CD4-positive, alpha-beta memory T cell (primary cell): ENCODE data around the gene YJU2. TPM values are rescaled to one million over a fixed set of nuclear protein-coding genes. Genes with fewer than 3 reads are reported as not detected.
"Not testable (repeated sequence)": the region's sequence is repeated elsewhere in the genome, so short reads cannot be mapped to it uniquely, and the experiment has no call there.

ENCODE experiments used
- CTCF ChIA-PET: fragments of 350-600 bp; sonication (Branson Sonifier 250); formaldehyde crosslinking; loops from one replicate; lab custom pipeline; 2021; ENCODE audit warnings: inconsistent platforms; ENCODE audit not compliant: partially characterized antibody; lab: Charles Lee
- POLR2A ChIA-PET: fragments of 350-600 bp; sonication (Branson Sonifier 250); formaldehyde crosslinking; loops from one replicate; lab custom pipeline; 2021; ENCODE audit not compliant: partially characterized antibody; lab: Charles Lee
- DNase-seq, 5 donors: peaks; one replicate each; pipeline versions ENCODE4 v3.0.0 to v3.0.0-alpha.2; 2020 to 2022; ENCODE audit warnings: mixed read lengths in 1 of 5
- H3K27ac ChIP-seq: one replicate; pipeline ENCODE4 v1.7.0; 2013; ENCODE audit warnings: low read depth, low read length
- H3K27me3 ChIP-seq: 2 replicates; pipeline ENCODE4 v1.7.0; 2013; ENCODE audit warnings: mild to moderate bottlenecking, low read length, moderate library complexity; ENCODE audit not compliant: insufficient read depth
- H3K36me3 ChIP-seq: 2 replicates; pipeline ENCODE4 v1.7.0; 2013; ENCODE audit warnings: mild to moderate bottlenecking, low read length, moderate library complexity; ENCODE audit not compliant: insufficient read depth
- H3K4me1 ChIP-seq: 2 replicates; pipeline ENCODE4 v1.7.0; 2013; ENCODE audit warnings: mild to moderate bottlenecking, low read length, moderate library complexity; ENCODE audit not compliant: insufficient read depth
- H3K4me3 ChIP-seq, 2 donors: one replicate each; pipeline ENCODE4 v1.7.0; 2013; ENCODE audit warnings: low read length in 2 of 2, mild to moderate bottlenecking in 1 of 2
- H3K9me3 ChIP-seq, 2 donors: one replicate each; pipeline ENCODE4 v1.7.0; 2013; ENCODE audit warnings: low read length in 2 of 2, control low read depth in 1 of 2; ENCODE audit not compliant: control insufficient read depth in 1 of 2
- H3K27ac Mint-ChIP-seq, 7 donors: one replicate each; pipeline ENCODE4 v1.8.0; 2020 to 2021; ENCODE audit warnings: mixed read lengths in 7 of 7, mild to moderate bottlenecking in 6 of 7, inconsistent platforms in 3 of 7, moderate library complexity in 3 of 7
- H3K27me3 Mint-ChIP-seq, 2 donors: one replicate each; pipeline ENCODE4 v1.8.0; 2020 to 2021; ENCODE audit warnings: mixed read lengths in 2 of 2
- H3K36me3 Mint-ChIP-seq, 2 donors: one replicate each; pipeline ENCODE4 v1.8.0; 2020 to 2021; ENCODE audit warnings: mixed read lengths in 2 of 2, inconsistent platforms in 1 of 2, mild to moderate bottlenecking in 1 of 2
- H3K4me1 Mint-ChIP-seq, 4 donors: one replicate each; pipeline ENCODE4 v1.8.0; 2020 to 2021; ENCODE audit warnings: mixed read lengths in 4 of 4, mild to moderate bottlenecking in 1 of 4
- H3K4me3 Mint-ChIP-seq, 8 donors: one replicate each; pipeline ENCODE4 v1.8.0; 2020 to 2021; ENCODE audit warnings: mixed read lengths in 8 of 8, mild to moderate bottlenecking in 7 of 8, moderate library complexity in 6 of 8, inconsistent platforms in 3 of 8
- H3K9me3 Mint-ChIP-seq, 8 donors: one replicate each; pipeline ENCODE4 v1.8.0; 2020 to 2021; ENCODE audit warnings: mixed read lengths in 8 of 8, mild to moderate bottlenecking in 5 of 8, inconsistent platforms in 3 of 8, moderate library complexity in 1 of 8
- intact Hi-C: fragments of 100-400 bp; cut with micrococcal nuclease; formaldehyde crosslinking; loops from one replicate; pipeline ENCODE4 v1.15.1; 2023
- polyA plus RNA-seq, 2 donors: library from polyadenylated mRNA; unstranded; fragments of 300-500 nt; fragmentation: Illumina TruSeq; gene quantifications; one replicate each; pipeline ENCODE4 v1.2.3, GENCODE V29; 2021
- total RNA-seq, 2 experiments: library from RNA; stranded (reverse); gene quantifications; one replicate each; pipeline ENCODE4 v1.2.3, GENCODE V29; 2021

YJU2 gene
- total and polyA plus RNA-seq, 4 experiments from 2014 or later = 13.0 to 36.1 (median 28.7) TPM

GRCh38 chr19:4233282-4233853 lies 13.5 kb upstream of the YJU2 start:
- peak; percentile 37 to 56 (median 46) for DNase-seq
- no peaks in the 10 kb centered on the region for H3K36me3 Mint-ChIP-seq
- intact Hi-C loops = no loop called here
- Histone ChIP-seq H3K36me3 (no peaks in the 10 kb centered on the region), H3K27ac (no peak overlapping the region), H3K9me3 (no peaks in the 10 kb centered on the region), H3K27me3 (peaks cover 9% of the 10 kb centered on the region), H3K4me1 (no peaks in the 10 kb centered on the region), H3K4me3 (no peak overlapping the region)
- no peaks in the 10 kb centered on the region for H3K9me3 Mint-ChIP-seq
- ChIA-PET CTCF (interaction anchor here (1.0 to 1.8 kb wide), 4 partner anchors 11 to 292 kb away, joined by 3 to 7 read pairs (median 4); no protein-coding TSS in a partner anchor), POLR2A (interaction anchor here (1.1 to 1.2 kb wide), 2 partner anchors 13 to 14 kb away, joined by 3 to 5 read pairs; partner anchors contain the start of gene YJU2)
- H3K4me1 Mint-ChIP-seq = no peaks in the 10 kb centered on the region
- H3K27me3 Mint-ChIP-seq = peaks cover 3 to 12% of the 10 kb centered on the region in 2 donors
- no peak overlapping the region for H3K4me3 Mint-ChIP-seq
- H3K27ac Mint-ChIP-seq = peak overlapping the region in 1 of 7 donors; percentile 8

GRCh38 chr19:4234142-4234861 lies 12.6 kb upstream of the YJU2 start:
- H3K9me3 Mint-ChIP-seq = no peaks in the 10 kb centered on the region
- H3K36me3 Mint-ChIP-seq = no peaks in the 10 kb centered on the region
- H3K4me3 ChIP-seq = no peak overlapping the region
- peaks cover 3 to 12% of the 10 kb centered on the region in 2 donors for H3K27me3 Mint-ChIP-seq
- no peaks in the 10 kb centered on the region for H3K9me3 ChIP-seq
- H3K36me3 ChIP-seq = no peaks in the 10 kb centered on the region
- POLR2A ChIA-PET = interaction anchor here (1.2 kb wide), 1 partner anchor 12 kb away, joined by 3 read pairs; the partner anchor contains the start of gene YJU2
- H3K27ac ChIP-seq = no peak overlapping the region
- CTCF ChIA-PET = interaction anchor here (1.0 to 1.3 kb wide), 2 partner anchors 15 to 291 kb away, joined by 3 read pairs; no protein-coding TSS in a partner anchor
- H3K27me3 ChIP-seq = no peaks in the 10 kb centered on the region
- no peaks in the 10 kb centered on the region for H3K4me1 Mint-ChIP-seq
- H3K27ac Mint-ChIP-seq = no peak overlapping the region
- H3K4me1 ChIP-seq = no peaks in the 10 kb centered on the region
- H3K4me3 Mint-ChIP-seq = no peak overlapping the region
- no peak for DNase-seq
- intact Hi-C loops = no loop called here

GRCh38 chr19:4234862-4235201 lies 12.0 kb upstream of the YJU2 start:
- CTCF ChIA-PET = interaction anchor here (0.6 to 1.3 kb wide), 3 partner anchors 14 to 290 kb away, joined by 3 read pairs; no protein-coding TSS in a partner anchor
- H3K9me3 ChIP-seq = no peaks in the 10 kb centered on the region
- H3K36me3 ChIP-seq = no peaks in the 10 kb centered on the region
- H3K4me3 Mint-ChIP-seq = no peak overlapping the region
- POLR2A ChIA-PET = no interaction called here
- H3K27ac ChIP-seq = no peak overlapping the region
- no peaks in the 10 kb centered on the region for H3K4me1 ChIP-seq
- no peaks in the 10 kb centered on the region for H3K27me3 ChIP-seq
- no peaks in the 10 kb centered on the region for H3K4me1 Mint-ChIP-seq
- peaks cover 3 to 9% of the 10 kb centered on the region in 2 donors for H3K27me3 Mint-ChIP-seq
- H3K27ac Mint-ChIP-seq = no peak overlapping the region
- H3K36me3 Mint-ChIP-seq = no peaks in the 10 kb centered on the region
- H3K9me3 Mint-ChIP-seq = no peaks in the 10 kb centered on the region
- no peak overlapping the region for H3K4me3 ChIP-seq
- intact Hi-C loops = no loop called here
- DNase-seq = no peak

- intact Hi-C loops, DNase-seq, H3K4me1 ChIP-seq, H3K36me3 ChIP-seq, H3K27me3 Mint-ChIP-seq, H3K36me3 Mint-ChIP-seq, CTCF ChIA-PET, H3K4me1 Mint-ChIP-seq, H3K27me3 ChIP-seq, H3K4me3 Mint-ChIP-seq, H3K9me3 ChIP-seq, H3K27ac Mint-ChIP-seq, H3K4me3 ChIP-seq, H3K27ac ChIP-seq: not testable (repeated sequence)
- POLR2A ChIA-PET = interaction anchor here (0.7 kb wide), 1 partner anchor 9 kb away, joined by 3 read pairs; the partner anchor contains the start of gene YJU2
- H3K9me3 Mint-ChIP-seq = peaks cover 0 to 14% (median 8%) of the 10 kb centered on the region in 8 donors
These were observed 9.4 kb upstream of the YJU2 start for GRCh38 chr19:4237510-4237909.

- ChIA-PET POLR2A (no interaction called here), CTCF (no interaction called here)
- H3K4me3 Mint-ChIP-seq = no peak overlapping the region
- intact Hi-C loops = no loop called here
- no peak overlapping the region for H3K27ac ChIP-seq
- no peaks in the 10 kb centered on the region for H3K27me3 ChIP-seq
- no peak for DNase-seq
- H3K9me3 ChIP-seq = no peaks in the 10 kb centered on the region
- H3K4me1 ChIP-seq = no peaks in the 10 kb centered on the region
- H3K9me3 Mint-ChIP-seq = peaks cover 0 to 15% (median 11%) of the 10 kb centered on the region in 8 donors
- peaks cover 3 to 4% of the 10 kb centered on the region in 2 donors for H3K27me3 Mint-ChIP-seq
- H3K4me1 Mint-ChIP-seq = no peaks in the 10 kb centered on the region
- H3K36me3 Mint-ChIP-seq = peaks cover 0 to 5% of the 10 kb centered on the region in 2 donors
- H3K36me3 ChIP-seq = no peaks in the 10 kb centered on the region
- H3K27ac Mint-ChIP-seq = no peak overlapping the region
- no peak overlapping the region for H3K4me3 ChIP-seq
These were observed 8.0 kb upstream of the YJU2 start for GRCh38 chr19:4238831-4239230.

- H3K4me1 Mint-ChIP-seq = peaks cover 4 to 7% (median 6%) of the 10 kb centered on the region in 4 donors
- H3K4me3 ChIP-seq = no peak overlapping the region
- ChIA-PET CTCF (no interaction called here), POLR2A (no interaction called here)
- DNase-seq = no peak
- peaks cover 0 to 4% of the 10 kb centered on the region in 2 donors for H3K27me3 Mint-ChIP-seq
- H3K4me1 ChIP-seq = peaks cover 5% of the 10 kb centered on the region
- H3K27ac ChIP-seq = no peak overlapping the region
- H3K36me3 ChIP-seq = no peaks in the 10 kb centered on the region
- H3K9me3 ChIP-seq = no peaks in the 10 kb centered on the region
- no peaks in the 10 kb centered on the region for H3K27me3 ChIP-seq
- H3K36me3 Mint-ChIP-seq = peaks cover 3 to 5% of the 10 kb centered on the region in 2 donors
- intact Hi-C loops = no loop called here
- no peak overlapping the region for H3K4me3 Mint-ChIP-seq
- H3K9me3 Mint-ChIP-seq = peaks cover 0 to 16% (median 11%) of the 10 kb centered on the region in 8 donors
- H3K27ac Mint-ChIP-seq = no peak overlapping the region
These were observed 5.0 kb upstream of the YJU2 start for GRCh38 chr19:4241824-4242430.

GRCh38 chr19:4245938-4246337 lies 942 bp upstream of the YJU2 start:
- intact Hi-C loops, H3K9me3 ChIP-seq, CTCF ChIA-PET, H3K27me3 ChIP-seq, DNase-seq, H3K27me3 Mint-ChIP-seq, H3K4me3 ChIP-seq: not testable (repeated sequence)
- H3K9me3 Mint-ChIP-seq = peaks cover 0 to 19% (median 11%) of the 10 kb centered on the region in 8 donors
- POLR2A ChIA-PET = interaction anchor here (1.8 kb wide), 1 partner anchor 225 kb away, joined by 17 read pairs; the partner anchor contains the start of gene HDGFL2
- H3K36me3 Mint-ChIP-seq = peaks cover 25 to 30% of the 10 kb centered on the region in 2 donors
- H3K4me1 ChIP-seq = peaks cover 16% of the 10 kb centered on the region
- H3K4me1 Mint-ChIP-seq = peaks cover 6 to 31% (median 20%) of the 10 kb centered on the region in 4 donors
- peaks cover 27% of the 10 kb centered on the region for H3K36me3 ChIP-seq
- peak overlapping the region in 3 of 8 donors; percentile 20 to 51 (median 48) for H3K4me3 Mint-ChIP-seq
- peak overlapping the region; percentile 99 for H3K27ac ChIP-seq
- H3K27ac Mint-ChIP-seq = peak overlapping the region in 3 of 7 donors; percentile 98 to 100 (median 99)
